Right forelimb (tissue), 1 donor: ENCODE results near the gene RPRD1B.
"Not testable (repeated sequence)": the region's sequence is repeated elsewhere in the genome, so short reads cannot be mapped to it uniquely, and the experiment has no call there.

Source experiments
- DNase-seq: peaks from one replicate; pipeline ENCODE4 v3.0.0-alpha.2; 2018

The RPRD1B gene

DNA sequence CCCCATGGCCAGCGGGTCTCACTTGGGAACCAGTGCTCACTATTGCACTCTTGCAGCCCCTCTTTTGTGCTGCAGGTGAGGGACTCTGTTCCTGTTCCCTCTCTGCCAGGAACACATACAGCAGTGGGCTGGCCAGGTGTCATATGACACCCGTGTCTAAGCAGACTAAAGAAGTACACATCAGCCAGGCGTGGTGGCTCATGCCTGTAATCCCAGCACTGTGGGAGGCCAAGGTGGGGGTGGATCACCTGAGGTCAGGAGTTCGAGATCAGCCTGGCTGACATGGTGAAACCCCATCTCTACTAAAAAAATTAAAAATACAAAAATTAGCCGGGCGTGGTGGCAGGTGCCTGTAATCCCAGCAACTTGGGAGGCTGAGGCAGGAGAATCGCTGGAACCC is 74.4 kb downstream of the RPRD1B start:
- not testable (repeated sequence) for DNase-seq

DNA sequence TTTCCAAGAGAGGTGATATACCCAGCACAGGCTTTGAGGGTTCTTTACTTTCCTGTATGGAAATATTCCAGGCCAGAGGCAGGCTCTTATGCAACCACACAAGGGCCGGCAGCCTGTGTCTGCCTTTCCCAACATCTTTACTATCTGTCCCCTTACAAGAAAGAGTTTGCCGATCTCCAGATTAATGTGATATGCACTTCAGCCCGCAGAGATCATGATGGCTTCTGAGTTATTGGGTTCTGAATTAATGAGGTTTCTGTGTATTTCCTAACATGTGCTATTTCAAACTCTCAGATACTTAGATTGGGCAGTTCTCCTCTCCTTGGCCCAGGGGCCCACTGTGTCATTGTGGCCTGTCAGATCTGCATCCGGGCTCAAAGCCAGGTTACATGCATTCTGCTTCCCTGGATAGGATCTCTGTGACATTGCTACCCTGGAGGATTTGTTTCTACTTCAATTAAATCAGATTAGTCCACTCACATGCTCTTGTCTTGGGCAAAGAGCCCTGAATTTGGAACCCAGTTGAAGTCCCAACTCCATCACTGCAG is 75.0 kb downstream of the RPRD1B start:
- DNase-seq = peak; percentile 66

DNA sequence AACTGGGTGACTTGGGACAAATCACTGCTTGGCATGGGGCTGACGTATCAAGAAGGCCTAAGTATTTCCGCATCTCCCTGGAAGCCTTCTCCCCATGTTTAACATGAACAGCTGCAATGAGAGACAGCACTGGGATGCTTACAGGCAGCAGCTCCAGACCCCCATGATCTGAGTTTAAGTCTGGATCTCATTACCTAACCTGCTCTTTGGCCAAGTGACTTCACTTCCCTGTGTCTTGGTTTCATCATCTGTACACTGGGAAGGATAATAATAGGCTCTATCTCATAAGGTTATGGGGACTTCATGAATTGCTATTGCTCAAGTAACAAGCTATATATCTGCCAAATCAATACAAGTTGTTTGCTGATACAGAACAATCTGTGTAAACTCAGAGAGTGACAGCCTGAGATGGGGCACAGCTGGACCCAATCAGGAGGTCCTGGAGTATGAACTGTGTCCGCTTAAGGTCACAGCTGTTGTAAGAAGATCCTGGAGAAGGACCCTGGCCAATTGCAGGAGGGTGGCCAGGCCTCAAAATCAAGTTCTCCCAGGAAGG is 75.5 kb downstream of the RPRD1B start:
- DNase-seq = no peak

GRCh38 chr20:38109591-38110524 is 76.3 kb downstream of the RPRD1B start:
- DNase-seq = peak; percentile 71

- DNase-seq = no peak
Observed at GRCh38 chr20:38110525-38111178, 77.1 kb downstream of the RPRD1B start.

GRCh38 chr20:38111366-38112232 is 78.1 kb downstream of the RPRD1B start:
- DNase-seq = no peak

- DNase-seq = no peak
Observed at GRCh38 chr20:38112261-38112929, 78.8 kb downstream of the RPRD1B start.

DNA sequence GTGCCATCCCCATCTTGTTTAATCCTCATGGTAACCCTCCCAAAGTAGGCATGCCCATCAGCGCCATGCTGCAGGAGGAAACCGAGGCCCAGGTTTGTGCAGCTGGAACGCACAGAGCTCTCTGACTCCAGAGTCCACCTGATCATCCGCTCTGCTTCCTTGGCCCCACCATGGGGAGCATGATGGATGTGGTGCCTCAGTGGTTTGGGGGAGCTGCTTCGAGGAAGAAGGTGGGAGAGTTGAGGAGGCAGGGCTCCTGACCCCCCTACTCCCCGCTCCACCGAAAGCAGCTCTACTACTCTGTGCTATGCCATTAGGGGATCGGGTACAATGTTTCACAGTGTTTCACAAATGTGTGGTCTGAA is 79.4 kb downstream of the RPRD1B start:
- DNase-seq = no peak

DNA sequence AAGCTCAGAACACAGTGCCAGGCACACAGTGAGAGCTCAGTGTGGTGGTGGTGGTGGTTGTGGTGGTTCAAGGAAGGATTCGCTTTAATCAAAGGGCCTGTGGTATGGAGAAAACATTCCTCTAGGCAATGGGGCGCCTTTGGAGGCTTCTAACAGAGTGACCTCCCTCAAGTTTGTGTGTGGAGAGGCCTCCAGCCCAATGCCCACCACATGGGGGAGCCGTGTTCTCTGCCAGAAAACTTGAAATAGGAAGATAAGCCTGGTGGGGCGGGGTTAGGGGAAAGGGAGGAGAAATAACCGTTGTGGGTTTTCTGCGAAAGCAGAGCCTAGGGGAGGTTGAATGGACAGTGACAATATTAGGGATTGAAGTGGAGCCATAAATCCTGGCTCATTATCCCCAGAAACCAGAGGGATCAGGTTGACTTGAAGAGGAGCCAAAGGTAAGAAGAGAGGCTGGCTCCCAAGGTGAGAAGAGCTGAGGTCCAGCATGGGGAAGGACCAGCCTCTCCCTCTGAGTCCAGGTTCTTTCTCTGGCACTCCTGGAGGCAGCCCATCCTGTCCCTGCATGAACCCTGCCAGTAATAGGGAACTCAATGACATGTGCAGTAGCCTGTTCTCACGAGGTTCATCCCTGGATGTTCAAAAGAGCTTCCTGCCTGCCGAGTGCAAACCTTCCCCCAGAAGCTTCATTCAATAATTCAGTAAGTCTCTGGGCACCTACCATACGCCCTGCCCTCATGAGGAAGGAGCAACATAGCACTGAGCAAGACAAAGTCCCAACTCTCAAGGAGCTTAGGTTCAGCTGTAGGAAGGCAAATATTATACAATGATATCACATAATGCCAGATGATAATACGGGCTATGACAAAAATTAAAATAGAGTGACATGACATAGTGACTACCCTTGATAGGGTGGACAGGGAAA is 80.1 kb downstream of the RPRD1B start:
- no peak for DNase-seq

DNA sequence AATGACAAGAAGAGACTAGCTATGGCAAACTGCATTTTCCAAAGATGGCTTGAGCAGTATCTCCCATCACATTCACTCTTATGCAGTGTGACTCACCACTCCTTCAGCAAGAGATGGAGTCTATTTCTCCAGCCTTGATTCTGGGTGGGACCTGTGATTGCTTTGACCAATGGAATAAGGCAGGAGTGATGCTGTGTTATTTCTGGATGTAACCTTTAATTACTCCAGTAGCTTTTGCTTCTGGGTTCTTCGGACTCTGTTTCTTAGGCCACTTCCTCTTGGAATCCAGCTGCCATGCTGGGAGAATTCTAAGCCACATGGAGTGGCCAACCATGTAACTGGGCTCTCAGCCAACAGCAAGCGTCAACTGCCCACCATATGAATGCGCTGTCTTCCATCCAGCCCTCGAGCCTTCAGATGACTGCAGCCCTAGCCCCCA is 80.8 kb downstream of the RPRD1B start:
- DNase-seq = no peak

- no peak for DNase-seq
Observed at GRCh38 chr20:38115205-38115604, 81.7 kb downstream of the RPRD1B start.

DNA sequence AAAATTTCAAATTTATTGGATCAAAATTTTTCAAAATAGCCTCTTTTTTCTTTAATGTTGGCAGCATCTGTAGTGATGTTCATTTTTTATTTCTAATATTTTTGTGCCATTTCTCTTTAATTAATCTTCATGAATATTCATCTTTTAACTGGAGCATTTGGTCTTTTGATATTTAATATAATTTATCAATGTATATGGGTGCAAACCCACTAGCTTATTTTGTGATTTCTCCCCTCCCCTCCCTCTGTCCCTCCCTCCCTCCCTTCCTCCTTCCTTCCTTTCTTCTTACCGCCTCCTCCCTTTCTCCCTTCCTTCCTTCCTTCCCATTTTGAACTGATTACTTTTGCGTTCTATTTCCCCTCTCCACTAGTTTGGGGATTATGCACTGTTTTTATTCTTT is 82.3 kb downstream of the RPRD1B start:
- DNase-seq = no peak

GRCh38 chr20:38116409-38117165 is 83.0 kb downstream of the RPRD1B start:
- no peak for DNase-seq

GRCh38 chr20:38117205-38117604 is 83.7 kb downstream of the RPRD1B start:
- no peak for DNase-seq

DNA sequence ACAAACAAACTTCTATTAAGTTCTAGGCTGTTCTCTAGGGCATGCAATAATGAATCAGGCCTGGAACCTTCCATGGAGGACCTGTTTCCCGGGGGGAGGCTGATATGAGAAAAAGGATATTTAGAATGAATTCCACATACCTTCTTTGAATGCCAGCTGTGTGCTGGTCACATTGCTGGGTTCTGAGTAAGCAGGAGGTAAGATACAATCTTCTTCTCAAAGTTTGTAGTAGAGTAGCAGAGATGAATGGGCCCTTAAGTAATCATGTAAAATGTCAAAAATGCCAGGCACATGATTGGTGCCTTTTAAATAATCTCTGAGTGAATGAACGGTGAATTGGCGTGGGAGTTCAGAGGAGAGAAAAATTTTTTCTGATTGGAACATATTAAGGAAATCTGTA is 84.1 kb downstream of the RPRD1B start:
- DNase-seq = no peak

- no peak for DNase-seq
Observed at GRCh38 chr20:38119446-38119845, 85.9 kb downstream of the RPRD1B start.

DNA sequence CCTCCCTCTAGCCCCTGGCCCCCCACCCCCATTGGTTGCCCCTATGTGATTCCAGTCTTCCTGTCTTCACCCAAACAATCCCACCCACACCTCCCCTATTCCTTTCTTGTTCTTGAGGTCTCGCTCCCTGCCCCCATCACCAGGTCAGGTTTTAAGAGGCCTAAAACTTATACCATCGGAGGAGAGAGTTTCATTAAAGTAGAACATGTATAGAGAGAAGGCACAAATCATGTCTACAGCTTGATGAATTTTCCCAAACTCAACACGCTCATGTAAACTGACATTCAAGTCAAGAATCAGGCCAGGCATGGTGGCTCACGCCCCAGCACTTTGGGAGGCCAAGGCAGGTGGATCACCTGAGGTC is 87.1 kb downstream of the RPRD1B start:
- DNase-seq = no peak

- no peak for DNase-seq
Observed at GRCh38 chr20:38121741-38122140, 88.2 kb downstream of the RPRD1B start.

- DNase-seq = no peak
Observed at GRCh38 chr20:38123021-38123587, 89.6 kb downstream of the RPRD1B start.
